Choroid plexus epithelial cell (primary cell): ENCODE data around the gene CLVS2.

Source experiments
- DNase-seq: peaks from one replicate; pipeline ENCODE4 v3.0.0-alpha.2; 2010; ENCODE audit warnings: low read depth
- H3K4me3 ChIP-seq: 2 replicates; pipeline ENCODE4 v1.5.1; 2011; ENCODE audit warnings: low read depth, mild to moderate bottlenecking, control low read depth, low read length, moderate library complexity
- TF ChIP-seq, protein P1 (sequence below): conservative IDR thresholded peaks from 2 replicates; pipeline ENCODE4 v1.5.1; 2011; ENCODE audit warnings: low read depth, mild to moderate bottlenecking, control low read depth, inconsistent platforms, low read length, moderate library complexity

Gene CLVS2, protein sequence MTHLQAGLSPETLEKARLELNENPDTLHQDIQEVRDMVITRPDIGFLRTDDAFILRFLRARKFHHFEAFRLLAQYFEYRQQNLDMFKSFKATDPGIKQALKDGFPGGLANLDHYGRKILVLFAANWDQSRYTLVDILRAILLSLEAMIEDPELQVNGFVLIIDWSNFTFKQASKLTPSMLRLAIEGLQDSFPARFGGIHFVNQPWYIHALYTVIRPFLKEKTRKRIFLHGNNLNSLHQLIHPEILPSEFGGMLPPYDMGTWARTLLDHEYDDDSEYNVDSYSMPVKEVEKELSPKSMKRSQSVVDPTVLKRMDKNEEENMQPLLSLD

DNA sequence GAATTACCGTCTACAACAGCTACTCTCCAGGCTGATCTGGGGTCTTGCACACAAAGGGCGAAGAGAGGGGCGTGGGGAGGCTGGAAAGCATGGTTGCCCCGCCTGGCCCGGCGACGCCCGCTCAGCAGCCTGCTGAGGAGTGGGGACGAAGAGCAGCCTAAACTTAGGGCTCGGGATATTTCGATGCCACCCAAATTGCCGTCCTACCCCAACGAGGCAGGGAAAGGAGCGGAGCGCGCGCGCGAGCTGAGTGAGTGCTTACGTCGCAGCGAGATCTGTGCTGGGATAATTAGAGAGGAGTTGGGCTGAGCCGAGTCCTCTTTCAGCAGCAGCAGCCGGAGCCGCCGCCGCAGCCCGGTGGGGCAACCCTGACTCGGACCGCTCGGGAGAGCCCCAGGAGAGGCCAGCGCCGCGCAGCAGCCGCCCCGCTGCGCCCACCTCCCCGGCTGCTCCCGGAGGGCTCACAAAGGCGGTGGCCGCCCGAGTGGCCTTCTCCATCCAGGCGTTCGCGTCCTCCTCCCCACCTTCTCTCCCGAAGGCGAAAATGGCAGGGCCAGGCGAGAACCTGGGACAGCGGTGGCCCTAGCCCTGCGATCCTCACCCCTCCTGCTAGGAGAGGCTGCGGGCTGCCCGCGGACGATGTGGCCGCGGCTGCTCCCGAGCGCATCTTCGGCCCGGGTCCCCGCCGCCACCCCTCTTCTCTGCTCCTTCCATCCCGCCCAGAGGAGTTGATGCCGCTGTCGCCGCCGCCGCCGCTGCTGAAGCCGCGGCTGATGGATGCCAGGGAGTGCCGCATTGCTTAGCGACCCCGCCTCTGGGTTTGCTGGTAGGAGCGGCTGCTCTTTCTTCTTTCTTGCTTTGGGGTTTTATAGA is at the start of gene CLVS2:
CLVS2 (plus strand) TSS at position 315 of the 873 bp plus-strand sequence. CDS start 1,543 bp downstream, outside the sequence.
- TF ChIP-seq, protein P1, sequence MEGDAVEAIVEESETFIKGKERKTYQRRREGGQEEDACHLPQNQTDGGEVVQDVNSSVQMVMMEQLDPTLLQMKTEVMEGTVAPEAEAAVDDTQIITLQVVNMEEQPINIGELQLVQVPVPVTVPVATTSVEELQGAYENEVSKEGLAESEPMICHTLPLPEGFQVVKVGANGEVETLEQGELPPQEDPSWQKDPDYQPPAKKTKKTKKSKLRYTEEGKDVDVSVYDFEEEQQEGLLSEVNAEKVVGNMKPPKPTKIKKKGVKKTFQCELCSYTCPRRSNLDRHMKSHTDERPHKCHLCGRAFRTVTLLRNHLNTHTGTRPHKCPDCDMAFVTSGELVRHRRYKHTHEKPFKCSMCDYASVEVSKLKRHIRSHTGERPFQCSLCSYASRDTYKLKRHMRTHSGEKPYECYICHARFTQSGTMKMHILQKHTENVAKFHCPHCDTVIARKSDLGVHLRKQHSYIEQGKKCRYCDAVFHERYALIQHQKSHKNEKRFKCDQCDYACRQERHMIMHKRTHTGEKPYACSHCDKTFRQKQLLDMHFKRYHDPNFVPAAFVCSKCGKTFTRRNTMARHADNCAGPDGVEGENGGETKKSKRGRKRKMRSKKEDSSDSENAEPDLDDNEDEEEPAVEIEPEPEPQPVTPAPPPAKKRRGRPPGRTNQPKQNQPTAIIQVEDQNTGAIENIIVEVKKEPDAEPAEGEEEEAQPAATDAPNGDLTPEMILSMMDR, result no peak
- peak within 1 kb of the TSS; percentile 44 for H3K4me3 ChIP-seq
- peak; percentile 23 for DNase-seq

DNA sequence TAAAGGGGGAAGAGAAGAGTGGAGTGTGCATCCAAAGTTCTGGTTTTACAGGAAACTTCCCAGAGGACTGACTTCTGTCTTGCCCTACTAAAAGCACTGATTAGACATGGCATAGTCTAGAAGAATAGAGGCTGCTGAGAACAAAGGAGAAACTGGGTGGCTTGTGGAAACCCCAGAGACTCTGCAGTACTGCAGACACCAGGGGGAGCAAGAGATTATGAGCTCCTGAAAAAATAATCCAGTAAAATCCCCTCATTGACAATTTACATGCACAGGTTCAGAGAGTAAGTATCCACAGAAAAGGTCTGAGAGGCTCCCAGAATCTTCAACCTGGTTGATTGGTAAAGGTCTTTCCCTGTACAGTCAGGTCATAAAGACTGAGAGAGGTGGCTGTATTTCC is 48.7 kb upstream of the CLVS2 start:
- TF ChIP-seq, protein P1, result peak; percentile 73
- no peak overlapping the region for H3K4me3 ChIP-seq
- DNase-seq, result peak; percentile 47

DNA sequence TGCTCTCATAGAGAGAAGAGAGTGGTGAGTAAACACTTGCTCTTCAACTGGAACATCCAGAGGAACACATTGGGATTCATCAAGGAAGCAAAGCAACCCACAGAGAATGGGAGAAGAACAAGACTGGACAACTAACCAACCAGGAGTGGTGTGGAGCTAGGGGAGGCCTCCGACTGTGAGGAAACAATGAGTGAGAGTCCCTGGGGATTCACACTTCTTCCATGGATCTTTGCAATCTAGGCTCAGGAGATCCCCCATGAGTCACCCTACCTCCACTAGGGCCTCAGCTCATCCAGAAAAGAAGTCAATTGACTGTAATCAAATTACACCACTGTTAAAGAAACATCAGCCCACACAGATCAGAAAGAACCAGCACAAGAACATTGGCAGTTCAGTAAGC is 42.3 kb upstream of the CLVS2 start:
- DNase-seq, result no peak
- no peak overlapping the region for H3K4me3 ChIP-seq
- TF ChIP-seq, protein P1, result no peak

DNA sequence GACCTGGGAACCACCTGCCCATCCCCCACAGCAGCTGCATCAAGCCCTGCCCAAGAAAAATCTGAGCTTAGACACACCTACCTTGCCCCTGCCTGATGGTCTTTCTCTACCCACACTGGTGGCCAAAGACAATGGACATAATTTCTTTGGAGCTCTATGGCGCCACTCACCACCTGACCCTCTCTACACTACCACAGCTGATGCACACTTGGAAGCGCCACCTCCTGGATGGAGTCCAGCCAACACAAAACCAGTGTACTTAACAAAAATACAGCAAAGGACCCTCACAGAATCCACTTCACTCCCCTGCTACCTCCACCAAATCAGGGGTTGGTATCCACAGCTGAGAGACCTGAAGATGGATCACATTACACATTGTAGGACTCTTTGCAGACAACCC is 39.7 kb upstream of the CLVS2 start:
- H3K4me3 ChIP-seq, result no peak overlapping the region
- TF ChIP-seq, protein P1, result no peak
- DNase-seq, result no peak

DNA sequence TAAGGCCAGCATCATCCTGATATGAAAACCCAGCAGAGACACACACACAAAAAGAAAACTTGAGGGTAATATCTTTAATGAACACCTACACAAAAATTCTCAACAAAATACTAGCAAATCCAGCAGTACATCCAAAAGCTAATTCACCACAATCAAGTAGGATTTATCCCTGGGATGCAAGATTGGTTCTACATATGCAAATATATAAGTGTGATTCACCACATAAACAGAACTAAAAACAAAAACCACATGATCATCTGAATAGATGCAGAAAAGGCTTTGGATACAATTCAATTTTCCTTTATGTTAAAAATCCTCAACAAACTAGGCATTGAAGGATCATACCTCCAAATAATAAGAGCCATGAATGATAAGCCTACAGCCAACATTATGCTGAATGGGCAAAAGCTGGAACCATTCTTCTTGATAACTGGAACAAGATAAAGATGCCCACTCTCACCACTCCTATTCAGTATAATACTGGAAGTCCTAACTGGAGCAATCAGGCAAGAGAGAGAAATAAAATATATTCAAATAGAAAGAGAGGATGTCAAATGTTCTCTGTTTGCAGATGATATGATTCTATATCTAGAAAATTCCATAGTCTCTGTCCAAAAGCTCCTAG is 33.9 kb upstream of the CLVS2 start:
- TF ChIP-seq, protein P1, result no peak
- no peak for DNase-seq
- H3K4me3 ChIP-seq, result no peak overlapping the region

DNA sequence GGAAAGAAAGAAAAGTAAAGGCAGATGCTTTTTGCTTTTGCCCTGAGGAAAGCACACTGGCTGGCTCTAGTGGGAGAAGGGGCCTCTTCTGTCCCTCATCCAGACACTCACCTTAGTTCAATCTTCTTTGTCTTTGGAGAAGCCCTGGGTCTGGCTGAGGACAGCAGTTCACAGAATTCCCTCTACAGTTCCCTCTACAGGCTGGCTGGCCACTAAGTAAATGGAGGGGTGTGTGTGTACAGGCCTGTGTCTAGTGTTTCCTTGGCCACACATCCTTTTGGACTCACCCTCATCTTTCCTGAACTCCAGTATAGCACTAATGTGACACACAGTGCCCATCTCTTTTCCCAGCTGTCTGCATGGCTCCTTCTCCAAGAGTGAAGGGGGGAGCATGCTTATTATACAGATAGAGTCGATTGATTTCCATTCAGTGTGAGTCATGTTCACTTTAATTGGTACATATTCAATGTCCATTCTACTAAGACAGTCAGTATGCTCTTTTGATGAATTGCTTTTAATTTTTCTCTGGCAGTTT is 26.0 kb upstream of the CLVS2 start:
- DNase-seq, result no peak
- TF ChIP-seq, protein P1, result no peak
- no peak overlapping the region for H3K4me3 ChIP-seq
